SKM-1 treated with dmso at 0.1 percent for 144 hours (cell line): ENCODE measurements around the gene SPHK2.
"Not testable (repeated sequence)": the region's sequence is repeated elsewhere in the genome, so short reads cannot be mapped to it uniquely, and the experiment has no call there.

Experiments used
- DNase-seq: peaks from one replicate; lab custom pipeline; 2025; ENCODE audit not compliant: unreplicated experiment; lab: John Stamatoyannopoulos, UW

SPHK2 gene

GRCh38 chr19:48656840-48657474 lies 37.7 kb downstream of the SPHK2 start:
- DNase-seq, result no peak

GRCh38 chr19:48657828-48658227 lies 38.5 kb downstream of the SPHK2 start:
- DNase-seq, result not testable (repeated sequence)

GRCh38 chr19:48658483-48658882 lies 39.2 kb downstream of the SPHK2 start:
- DNase-seq, result no peak

GRCh38 chr19:48659768-48660167 lies 40.5 kb downstream of the SPHK2 start:
- DNase-seq, result peak; percentile 66

- peak; percentile 75 for DNase-seq
These were observed 41.8 kb downstream of the SPHK2 start for GRCh38 chr19:48660852-48661710.

- DNase-seq, result no peak
These were observed 42.4 kb downstream of the SPHK2 start for GRCh38 chr19:48661711-48662090.

GRCh38 chr19:48663667-48664066 lies 44.4 kb downstream of the SPHK2 start:
- no peak for DNase-seq

- no peak for DNase-seq
These were observed 45.2 kb downstream of the SPHK2 start for GRCh38 chr19:48664476-48664875.

GRCh38 chr19:48665786-48666185 lies 46.5 kb downstream of the SPHK2 start:
- no peak for DNase-seq

GRCh38 chr19:48668332-48668731 lies 49.0 kb downstream of the SPHK2 start:
- no peak for DNase-seq

- DNase-seq, result no peak
These were observed 49.5 kb downstream of the SPHK2 start for GRCh38 chr19:48668761-48669160.

- DNase-seq, result no peak
These were observed 50.8 kb downstream of the SPHK2 start for GRCh38 chr19:48669903-48670668.

GRCh38 chr19:48670699-48671445 lies 51.6 kb downstream of the SPHK2 start:
- no peak for DNase-seq

- no peak for DNase-seq
These were observed 52.2 kb downstream of the SPHK2 start for GRCh38 chr19:48671446-48671995.

GRCh38 chr19:48672994-48673393 lies 53.7 kb downstream of the SPHK2 start, which contains the start of gene NTN5:
TSS of gene NTN5 (minus strand) at chr19:48673017. CDS start at chr19:48670986, 2,031 bp downstream.
- no peak for DNase-seq

GRCh38 chr19:48673436-48674100 lies 54.3 kb downstream of the SPHK2 start:
- no peak for DNase-seq

- DNase-seq, result no peak
These were observed 55.0 kb downstream of the SPHK2 start for GRCh38 chr19:48674216-48674809.

GRCh38 chr19:48674921-48675824 lies 55.9 kb downstream of the SPHK2 start:
- peak; percentile 42 for DNase-seq

GRCh38 chr19:48676487-48676886 lies 57.2 kb downstream of the SPHK2 start:
- DNase-seq, result no peak
